ENCODE data around the gene NRXN3.

DNA sequence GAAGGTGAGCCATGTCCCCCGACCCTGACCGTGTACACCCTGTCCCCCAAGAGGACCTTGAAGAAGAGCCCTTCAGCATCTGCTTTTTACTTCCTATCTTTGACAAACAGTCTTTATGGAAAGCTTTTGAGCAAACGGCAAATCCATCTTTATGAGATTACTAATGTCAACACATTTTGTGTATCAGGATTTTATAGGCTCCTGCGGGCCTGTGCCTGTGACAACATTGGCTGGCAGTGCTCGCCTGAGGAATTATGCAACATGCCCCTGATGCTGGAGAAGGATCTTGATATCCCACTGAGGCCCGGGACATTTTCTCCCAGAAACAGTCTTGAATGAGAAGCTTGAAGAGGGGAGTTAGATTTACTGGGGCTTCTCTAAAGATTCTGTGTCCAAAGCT lies 416.5 kb downstream of the NRXN3 start:
- no peak for TF ChIP-seq CTCF (IDR thresholded peaks at IDR 0.05)
- TF ChIP-seq POLR2A (IDR thresholded peaks at IDR 0.05), result no peak

Measured in heart left ventricle (tissue), 13 donors.